GM21576 (cell line): ENCODE data around the gene SLC22A2.
"Not testable (repeated sequence)": the region's sequence is repeated elsewhere in the genome, so short reads cannot be mapped to it uniquely, and the experiment has no call there.

Source experiments
- ATAC-seq: cut with Tn5 transposase; IDR thresholded peaks from one replicate; pipeline ENCODE4 v1.9.1; 2021; ENCODE audit warnings: mild to moderate bottlenecking, moderate library complexity; ENCODE audit not compliant: unreplicated experiment

The SLC22A2 gene

GRCh38 chr6:160252073-160252813 lies 6.4 kb downstream of the SLC22A2 start:
- no peak for ATAC-seq

DNA sequence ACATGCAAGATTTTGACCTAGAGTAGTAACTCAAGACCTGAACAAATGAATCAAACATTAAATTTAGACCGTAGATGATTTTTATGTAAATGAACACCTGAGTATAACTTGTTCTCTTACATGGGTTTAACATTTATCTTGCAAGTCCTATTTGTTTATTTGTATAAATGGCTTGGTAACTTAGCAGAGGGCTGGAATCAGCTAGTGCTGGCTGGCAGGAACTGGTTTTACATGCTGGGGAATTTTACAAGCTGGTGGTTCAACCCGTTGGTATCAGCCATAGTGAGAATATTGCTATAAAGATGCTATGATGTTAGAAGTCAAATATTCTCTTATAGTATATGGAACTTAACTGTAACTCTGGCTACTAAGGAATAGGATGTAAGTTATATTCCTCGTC lies 8.9 kb downstream of the SLC22A2 start:
- ATAC-seq: no peak

DNA sequence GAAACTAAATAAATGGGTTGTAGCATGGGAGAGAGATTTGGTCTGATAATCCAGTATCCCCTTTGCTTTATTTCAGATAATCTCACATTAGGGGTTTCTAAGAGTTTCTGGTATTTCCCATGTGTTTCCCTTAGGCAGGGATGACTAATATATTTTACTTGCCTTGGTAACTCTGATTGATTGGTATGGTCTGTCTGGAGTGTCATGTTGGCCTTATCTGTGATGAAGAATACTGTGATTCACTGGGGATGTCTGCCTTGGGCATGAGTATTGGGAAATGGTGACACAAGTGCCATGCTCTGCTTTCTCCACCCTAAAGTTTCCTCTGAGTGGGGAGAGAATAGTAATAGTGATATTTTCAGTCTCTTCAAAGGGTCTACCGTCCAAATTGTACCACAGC lies 10.1 kb downstream of the SLC22A2 start:
- ATAC-seq: no peak

DNA sequence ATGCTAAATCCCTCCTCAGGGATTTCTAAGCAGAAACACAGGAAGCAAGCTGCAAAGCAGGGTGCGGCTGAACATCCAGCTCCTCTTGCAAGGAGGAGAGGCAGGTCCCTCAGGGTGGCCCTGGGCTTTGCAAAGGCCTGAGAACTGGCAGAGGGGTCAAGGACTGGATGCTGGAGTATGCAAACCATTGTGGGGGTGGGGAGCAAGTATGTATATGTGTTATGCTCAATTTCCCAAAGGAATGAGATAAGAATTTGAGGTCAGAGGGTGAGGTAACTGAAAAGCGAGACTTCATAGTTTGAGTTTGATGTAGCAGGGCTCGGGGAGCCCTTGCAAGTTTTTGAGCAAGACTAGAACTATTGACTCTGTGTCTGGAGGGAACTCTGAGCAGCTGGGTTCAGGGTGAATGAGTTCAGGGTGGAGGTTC lies 11.2 kb downstream of the SLC22A2 start:
- no peak for ATAC-seq

DNA sequence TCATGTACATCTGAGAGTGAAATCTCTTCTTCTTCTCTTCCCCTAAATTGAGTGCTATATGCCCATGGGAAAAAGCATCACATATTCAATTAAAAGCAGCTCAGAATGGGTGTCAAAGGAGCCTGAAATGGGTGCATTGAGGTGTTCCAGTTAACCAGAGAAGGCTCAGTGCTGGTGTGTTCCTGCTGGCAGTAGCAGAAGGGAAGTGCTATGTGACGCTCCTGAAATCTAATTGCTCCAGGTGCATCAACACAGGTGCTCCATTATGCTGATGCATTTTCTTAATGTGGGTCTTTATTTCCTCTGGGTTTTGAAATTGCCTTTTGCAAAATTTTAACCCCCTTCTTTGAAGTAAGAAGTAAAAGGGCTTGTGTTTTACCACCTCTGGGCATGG lies 17.9 kb downstream of the SLC22A2 start:
- no peak for ATAC-seq

DNA sequence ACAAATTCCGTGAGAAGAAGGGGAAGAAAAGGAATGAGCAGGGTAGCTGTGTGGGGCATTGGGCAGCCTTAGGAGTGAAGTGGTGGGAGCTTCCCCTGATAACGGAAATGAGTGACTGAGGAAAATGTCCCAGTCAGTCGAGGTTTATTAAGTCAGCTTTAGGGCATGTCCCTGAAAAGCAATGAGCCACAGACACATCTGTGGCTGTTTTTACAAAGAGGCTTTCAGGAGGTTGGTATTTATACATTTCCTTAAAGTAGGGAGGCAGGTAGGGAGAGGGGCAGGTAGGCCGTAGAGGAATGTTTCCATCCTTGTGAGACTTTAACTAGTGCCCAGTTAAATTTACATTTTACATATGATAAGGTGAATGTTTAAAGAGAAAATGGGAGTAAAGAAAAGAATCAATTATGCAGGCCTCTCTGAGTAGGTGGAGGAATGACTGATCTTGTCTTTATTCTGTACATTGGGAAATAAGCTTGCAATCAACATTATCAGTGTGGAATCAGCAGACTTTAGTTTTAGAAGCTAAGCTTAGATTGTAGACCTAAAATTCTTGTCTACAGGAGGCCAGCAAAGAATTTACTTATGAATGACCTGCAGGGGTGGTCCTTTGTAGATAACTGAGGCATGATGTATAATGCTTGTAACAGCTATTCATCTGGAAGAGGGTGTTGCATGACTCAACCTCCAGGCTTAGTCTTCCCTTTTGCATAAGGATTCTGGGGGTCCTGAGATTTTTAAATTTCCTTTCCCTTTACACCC lies 18.5 kb downstream of the SLC22A2 start:
- ATAC-seq: no peak

DNA sequence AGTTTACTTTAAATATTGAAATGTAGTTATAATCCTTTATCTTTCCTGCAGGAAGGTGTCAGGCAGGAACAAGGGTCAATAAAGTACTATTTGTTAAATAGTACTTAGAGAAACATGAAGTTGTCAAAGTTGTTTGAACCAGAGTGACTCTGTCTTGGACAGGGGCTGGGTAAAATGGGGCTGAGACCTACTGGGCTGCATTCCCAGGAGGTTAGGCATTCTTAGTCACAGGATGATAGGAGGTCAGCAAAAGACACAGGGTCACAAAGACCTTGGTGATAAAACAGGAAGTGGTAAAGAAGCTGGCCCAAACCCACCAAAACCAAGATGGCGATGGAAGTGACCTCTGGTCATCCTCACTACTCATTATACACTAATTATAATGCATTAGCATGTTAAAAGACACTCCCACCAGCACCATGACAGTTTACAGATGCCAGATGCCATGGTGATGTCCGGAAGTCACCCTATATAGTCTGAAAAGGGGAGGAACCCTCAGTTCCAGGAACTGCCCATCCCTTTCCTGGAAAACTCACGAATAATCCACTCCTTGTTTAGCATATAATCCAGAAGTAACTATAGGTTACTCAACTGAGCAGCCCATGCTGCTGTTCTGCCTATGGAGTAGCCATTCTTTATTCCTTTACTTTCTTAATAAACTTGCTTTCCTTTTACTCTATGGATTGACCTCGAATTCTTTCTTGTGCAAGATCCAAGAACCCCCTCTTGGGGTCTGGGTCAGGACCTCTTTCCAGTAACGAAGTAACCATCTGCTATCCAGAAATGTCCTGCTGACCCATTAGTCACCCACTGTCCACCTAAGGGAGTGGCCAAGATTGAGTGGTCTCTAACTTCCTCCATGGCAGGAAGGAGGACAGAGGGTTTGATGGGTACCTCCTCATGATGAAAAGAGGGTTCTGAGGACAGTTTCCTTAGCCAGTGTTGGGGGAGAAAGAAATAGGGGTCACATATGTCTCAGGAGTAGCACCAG lies 19.6 kb downstream of the SLC22A2 start:
- ATAC-seq: no peak

- ATAC-seq: no peak
These were observed 20.3 kb downstream of the SLC22A2 start for GRCh38 chr6:160238278-160238711.

DNA sequence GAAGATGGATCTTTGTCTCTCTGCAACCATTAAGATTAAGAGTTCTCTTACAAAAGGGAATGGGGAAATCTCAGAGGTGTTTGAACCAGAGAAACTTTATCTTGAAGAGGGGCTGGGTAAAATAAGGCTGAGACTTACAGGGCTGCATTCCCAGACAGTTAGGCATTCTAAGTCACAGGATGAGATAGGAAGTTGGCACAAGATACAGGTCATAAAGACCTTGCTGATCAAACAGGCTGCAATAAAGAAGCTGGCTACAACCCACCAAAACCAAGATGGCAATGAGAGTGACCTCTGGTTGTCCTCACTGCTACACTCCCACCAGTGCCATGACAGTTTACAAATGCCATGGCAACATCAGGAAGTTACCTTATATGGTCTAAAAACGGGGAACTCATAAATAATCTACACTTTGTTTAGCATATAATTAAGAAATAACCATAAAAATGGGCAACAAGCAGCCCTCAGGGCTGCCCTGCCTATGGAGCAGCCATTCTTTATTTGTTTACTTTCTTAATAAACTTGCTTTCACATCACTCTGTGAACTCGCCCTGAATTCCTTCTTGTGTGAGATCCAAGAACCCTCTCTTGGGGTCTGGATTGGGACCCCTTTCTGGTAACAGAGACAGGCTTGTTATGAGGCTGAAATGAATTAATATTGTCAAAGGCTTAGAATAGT lies 20.9 kb downstream of the SLC22A2 start:
- ATAC-seq: not testable (repeated sequence)

DNA sequence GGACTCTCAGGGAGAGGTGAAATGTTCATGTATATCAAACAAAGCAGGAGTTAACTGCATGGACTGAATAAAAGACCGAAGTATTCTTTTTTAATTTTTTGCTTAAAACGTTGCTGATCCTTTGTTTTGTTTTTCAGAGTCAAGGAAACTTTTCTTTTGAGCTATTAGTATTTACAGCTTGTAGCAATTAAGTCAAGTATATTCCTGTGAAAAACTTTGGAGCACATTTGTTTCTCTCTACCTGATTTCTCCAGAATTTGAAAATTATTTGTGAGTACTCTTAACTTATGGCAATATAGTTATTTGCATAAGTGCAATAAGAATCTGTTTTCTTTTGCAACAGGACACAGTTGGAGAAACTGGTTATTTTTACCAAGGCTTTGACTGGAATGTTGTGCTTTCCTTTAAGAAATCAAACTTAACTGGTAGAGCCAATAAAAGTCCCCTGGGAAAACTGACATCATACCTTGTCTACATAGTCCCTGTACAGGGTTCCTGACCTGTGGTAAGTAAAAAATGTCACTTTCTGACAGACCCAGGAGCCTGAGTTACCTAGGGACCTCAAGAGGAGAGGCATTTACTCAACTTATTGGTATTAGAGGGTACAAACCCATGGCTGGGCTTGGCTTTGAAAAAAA lies 22.3 kb downstream of the SLC22A2 start:
- ATAC-seq: not testable (repeated sequence)

DNA sequence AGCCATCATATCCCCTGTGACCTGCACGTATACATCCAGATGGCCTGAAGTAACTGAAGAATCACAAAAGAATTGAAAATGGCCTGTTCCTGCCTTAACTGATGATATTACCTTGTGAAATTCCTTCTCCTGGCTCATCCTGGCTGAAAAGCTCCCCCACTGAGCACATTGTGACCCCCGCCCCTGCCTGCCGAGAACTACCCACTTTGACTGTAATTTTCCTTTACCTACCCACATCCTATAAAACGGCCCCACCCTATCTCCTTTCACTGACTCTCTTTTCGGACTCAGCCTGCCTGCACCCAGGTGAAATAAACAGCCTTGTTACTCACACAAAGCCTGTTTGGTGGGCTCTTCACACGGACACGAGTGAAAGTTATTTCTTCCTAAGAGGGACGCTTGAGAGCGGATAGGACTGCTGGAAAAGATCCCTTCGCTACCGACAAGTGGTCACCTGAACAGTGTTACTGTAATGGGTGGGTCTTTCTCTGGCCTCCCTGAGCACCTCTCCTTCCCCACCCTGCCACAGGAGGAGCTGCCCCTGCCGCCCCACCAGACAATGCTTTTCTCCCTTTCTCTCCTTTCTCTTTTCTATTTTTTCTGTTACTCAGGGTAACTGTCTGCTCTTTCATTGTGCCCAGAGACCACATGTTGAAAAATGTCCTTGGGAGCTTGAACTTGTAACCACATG lies 24.5 kb downstream of the SLC22A2 start:
- not testable (repeated sequence) for ATAC-seq

DNA sequence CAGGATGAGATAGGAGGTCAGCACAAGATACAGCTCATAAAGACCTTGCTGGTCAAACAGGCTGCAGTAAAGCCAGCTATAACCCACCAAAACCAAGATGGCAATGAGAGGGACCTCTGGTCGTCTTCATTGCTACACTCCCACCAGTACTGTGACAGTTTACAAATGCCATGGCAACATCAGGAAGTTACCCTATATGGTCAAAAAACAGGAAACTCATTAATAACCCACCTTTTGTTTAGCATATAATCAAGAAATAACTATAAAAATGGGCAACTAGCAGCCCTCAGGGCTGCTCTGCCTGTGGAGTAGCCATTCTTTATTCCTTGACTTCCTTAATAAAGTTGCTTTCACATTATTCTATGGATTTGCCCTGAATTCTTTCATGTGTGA lies 30.9 kb downstream of the SLC22A2 start:
- no peak for ATAC-seq

DNA sequence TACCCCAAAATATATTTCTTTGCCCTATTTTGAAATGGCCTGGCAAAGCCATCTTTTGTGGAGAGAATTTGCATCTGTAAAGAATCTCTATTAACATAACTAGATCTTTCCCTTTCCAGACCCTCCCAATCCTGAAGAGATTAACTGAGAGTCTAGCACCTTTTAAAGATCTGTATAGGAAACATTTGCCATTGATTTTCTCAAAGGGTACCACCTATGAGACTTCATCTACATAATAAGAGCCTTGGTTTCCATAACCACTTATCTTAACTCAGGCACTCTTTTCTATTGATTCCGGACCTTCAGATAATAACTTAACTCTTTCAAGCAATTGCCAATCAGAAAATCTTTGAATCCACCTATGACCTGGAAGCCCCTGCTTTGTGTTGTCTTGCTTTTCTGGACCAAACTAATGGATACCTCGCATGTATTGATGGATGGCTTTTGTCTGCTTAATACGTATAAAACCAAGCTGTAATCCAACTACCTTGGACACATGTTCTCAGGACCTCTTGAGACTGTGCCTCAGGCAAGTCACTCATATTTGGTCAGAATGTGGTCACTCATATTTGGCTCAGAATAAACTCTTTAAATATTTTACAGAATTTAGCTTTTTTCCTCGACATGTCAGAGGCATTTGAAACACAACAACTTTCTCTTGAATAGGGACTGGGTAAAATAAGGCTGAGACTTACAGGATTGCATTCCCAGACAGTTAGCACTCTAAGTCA lies 31.4 kb downstream of the SLC22A2 start:
- ATAC-seq: no peak

DNA sequence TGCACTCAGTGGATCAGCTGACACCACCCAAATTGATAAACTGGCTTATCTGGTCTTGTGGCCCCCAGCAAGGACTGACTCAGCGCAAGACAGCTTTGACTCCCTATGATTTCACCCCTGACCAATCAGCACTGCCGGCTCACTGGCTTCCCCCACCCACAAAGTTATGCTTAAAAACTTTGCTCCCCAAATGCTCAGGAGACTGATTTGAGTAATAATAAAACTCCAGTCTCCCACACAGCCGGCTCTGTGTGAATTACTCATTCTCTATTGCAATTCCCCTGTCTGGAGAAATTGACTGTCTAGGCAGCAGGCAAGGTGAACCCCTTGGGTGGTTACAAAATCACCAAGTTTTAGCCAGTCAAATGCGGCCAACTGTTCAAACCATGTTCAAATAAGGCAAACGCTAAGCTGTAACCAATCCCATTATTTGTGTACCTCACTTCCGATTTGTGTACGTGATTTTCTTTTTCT lies 32.5 kb downstream of the SLC22A2 start:
- ATAC-seq: no peak

- no peak for ATAC-seq
These were observed 33.9 kb downstream of the SLC22A2 start for GRCh38 chr6:160224639-160225237.

DNA sequence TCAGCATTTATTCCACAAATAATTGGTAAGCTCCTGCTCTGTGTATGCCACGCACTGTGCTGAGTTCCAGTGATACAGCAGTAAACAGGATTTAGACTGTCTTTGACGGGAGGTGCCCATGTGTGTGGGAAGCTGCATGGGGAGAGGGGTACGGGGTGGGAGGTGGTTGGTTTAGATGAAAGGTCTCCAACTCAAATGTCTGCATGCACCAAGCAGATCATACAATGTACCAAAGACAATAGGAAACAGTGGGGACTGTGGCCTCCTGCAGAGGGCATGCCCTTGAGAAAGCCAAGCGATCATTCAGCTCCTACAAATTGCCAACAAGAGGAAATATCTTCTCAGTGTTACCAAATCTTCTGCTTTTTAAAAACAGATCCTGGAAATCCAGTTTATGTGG lies 36.1 kb downstream of the SLC22A2 start:
- ATAC-seq: no peak

DNA sequence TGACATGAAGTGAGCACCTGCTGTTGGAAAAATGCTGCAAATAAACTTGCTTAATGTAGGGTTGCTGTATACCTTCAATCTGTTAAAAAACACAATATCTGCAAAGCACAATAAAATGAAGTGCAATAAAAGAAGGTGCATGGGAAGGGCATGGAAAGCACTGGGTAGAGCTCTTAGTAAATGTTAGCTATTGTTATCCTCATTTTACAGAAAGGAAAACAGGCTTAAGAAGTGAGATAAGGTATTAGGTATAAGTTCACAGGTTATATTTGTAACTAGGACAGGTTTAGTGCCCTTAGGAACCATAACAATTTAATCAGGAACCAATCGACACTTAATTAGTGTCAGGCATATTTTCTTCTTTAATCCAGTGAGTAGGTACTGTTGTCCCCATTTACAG lies 36.7 kb downstream of the SLC22A2 start:
- no peak for ATAC-seq

DNA sequence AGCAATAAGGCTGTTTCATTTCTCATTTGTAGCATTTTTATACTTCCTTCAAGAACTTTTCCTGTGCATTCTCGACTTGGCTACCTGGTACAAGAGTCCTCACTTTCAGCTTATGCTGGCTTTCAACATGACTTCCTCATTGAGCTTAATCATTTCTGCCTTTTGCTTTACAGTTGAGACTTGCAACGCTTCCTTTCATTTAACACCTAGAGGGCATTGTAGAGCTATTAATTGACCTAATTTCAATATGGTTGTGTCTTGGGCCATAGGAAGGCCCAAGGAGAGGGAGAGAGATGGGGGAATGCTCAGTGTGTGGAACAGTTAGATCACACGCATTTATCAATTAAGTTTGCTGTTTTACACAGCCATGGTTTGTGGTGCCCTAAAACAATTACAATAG lies 37.2 kb downstream of the SLC22A2 start:
- peak; percentile 56 for ATAC-seq
